Femur (tissue), 1 donor: ENCODE measurements around the gene GRM7.

Experiments used
- DNase-seq: peaks from one replicate; pipeline ENCODE4 v3.0.0-alpha.2; 2017

GRM7 gene

GRCh38 chr3:7512048-7512447, 651.1 kb downstream of the GRM7 start:
- DNase-seq: no peak

DNA sequence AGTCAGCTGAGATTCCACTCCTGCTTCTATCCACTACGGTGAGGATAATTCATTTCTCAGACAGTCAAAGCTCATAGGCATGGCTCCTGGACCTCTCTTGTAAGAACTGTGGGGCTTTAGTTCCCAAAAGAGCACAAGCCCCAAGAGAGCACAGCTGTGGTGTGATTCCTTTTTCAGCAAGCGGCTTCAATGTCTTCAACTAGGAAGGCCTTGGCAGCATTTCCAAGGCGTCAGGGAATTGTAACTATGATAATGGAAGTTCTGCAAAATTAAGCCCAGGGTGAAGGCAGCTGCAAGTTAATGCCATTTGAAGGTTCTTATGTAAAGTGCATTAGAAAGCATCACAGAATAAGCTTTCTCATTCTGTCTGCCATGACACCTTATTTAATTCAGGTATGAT, 657.1 kb downstream of the GRM7 start:
- DNase-seq: peak; percentile 21

- peak; percentile 20 for DNase-seq
Observed at GRCh38 chr3:7518456-7518855, 657.5 kb downstream of the GRM7 start.

DNA sequence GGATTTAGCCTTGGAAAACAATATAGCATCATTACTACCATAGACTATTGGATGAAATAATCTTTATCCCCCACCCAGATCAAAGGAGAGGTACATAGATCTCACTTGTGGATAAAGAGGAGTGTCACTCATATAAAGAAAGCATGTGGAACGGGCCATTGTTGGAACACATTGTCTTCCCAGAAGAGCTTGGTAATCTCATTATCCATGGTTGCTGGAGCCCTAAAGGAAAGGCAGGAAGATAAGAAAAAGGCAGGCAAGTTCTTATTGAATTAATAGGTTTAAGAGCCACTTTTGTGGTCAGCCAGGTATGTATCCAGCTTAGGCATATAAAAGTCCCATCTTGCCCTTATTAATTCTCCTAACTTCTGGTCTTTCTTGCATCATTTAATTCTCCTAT, 659.1 kb downstream of the GRM7 start:
- DNase-seq: no peak

DNA sequence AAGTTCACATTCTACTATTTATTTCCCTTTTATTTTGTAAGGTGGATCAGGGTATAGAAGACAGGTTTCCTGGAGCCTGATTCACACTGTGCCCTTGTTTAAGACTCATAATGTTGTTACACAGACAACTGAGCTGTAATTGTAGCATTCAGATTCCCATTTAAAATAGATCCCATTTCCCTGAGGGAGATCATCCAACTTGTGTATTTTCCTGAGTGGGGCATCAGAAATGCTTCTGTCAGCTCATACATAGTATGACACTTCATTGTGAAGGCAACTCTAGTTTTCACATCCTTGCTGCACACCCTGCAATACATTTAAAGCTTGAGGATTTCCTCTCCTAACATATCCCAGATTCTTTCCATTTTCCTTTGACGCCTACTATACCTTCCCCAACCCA, 659.7 kb downstream of the GRM7 start:
- no peak for DNase-seq

DNA sequence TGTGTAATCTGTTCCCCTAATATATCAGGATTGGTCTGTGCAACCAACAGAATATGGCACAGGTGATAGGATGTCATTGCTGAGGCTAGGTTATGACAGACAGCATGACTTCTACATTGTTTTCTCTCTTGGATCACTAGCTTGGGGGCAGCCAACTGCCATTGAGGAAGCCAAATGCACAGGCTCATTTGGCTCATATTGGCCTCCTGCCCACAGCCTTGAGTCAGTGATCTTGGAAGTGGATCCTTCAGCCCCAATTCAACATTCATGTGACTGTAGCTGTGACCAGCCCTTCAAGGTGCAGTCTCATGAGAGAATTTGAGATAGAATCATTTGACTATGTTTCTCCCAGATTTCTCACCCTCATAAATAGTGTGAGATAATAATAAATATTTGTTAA, 675.6 kb downstream of the GRM7 start:
- DNase-seq: no peak

GRCh38 chr3:7536921-7537320, 676.0 kb downstream of the GRM7 start:
- no peak for DNase-seq

DNA sequence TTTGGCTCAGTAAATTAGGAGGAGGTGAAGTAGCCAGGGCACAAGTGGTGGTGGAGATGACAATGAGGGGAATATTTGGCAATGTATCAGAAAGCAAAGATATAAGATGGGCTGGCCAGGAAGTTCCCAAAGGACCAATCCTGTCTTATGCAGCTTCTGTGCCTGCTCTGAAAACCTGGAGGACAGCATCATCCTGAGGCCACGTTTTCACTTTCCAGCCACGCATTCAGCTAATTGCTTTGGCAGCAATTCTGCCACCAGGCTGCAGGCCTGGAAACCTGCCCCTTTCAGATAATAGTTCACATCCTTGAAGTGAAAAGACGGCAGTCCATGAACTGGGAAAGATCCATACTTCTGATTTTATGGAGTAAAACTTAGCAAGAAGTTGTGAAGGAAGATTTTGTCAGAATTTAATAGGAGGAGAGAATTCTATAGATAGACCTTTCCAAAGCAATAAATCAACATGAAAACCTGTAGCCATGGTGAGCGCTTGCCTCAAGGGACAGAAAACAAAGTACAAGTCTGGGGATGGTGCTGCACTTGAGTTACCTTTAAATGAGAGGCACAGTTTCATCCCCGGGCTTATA, 682.5 kb downstream of the GRM7 start:
- DNase-seq: peak; percentile 18

DNA sequence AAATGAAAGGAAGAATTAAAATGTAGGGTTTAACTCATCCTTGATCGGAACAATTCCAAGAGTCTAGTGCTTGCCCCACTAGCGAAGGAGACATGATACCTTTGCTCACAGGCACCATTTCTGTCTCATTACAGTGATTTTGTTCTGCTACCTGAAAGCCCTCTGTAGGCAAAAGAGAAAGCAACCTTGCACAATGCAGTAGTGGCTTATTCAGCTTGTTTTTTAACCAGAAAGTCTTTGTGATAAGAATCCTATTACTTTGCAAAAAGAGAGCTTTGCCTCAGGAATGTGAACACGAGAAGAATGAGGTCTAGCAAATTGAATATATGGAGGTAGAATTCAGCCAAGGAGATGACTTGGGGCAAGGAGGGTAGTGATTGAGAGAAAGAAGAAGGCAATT, 684.4 kb downstream of the GRM7 start:
- no peak for DNase-seq

DNA sequence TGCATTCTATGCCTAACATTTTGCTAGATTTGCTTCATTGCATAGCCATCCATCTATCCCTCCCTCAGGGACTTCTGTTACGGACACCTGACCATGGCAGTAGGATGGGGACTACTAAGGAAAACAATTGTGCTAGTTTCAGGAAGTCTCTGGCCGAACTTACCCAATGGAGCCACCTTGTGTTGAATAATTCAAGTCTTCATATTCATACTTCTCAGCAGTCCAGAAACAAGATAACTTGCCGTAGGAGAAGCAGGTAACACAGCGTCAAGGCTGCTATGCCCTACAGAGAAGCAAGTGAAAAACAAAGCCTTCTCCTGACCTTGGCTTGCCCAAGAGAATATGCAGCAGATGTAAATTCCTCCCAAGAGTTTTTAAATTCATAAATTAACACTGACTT, 685.3 kb downstream of the GRM7 start:
- DNase-seq: no peak

DNA sequence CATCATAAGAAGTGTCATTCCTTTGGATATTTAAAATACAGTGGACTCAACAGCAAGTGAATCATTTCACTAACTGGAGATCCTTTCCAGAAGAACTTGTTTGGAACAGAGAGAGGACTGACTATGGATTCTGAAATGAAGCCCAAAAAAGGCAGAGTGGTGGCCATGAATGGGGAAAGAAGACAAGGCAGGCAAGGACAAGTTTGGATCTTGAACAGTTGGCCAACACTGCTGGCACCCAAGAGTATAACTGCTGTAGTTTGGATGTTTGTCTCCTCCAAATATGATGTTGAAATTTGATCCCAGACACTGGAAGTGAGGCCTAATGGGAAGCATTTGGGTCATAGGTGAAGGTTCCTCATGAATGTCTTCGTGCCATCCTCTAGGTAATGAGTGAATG, 686.9 kb downstream of the GRM7 start:
- DNase-seq: no peak

- no peak for DNase-seq
Observed at GRCh38 chr3:7562892-7563291, 702.0 kb downstream of the GRM7 start.

DNA sequence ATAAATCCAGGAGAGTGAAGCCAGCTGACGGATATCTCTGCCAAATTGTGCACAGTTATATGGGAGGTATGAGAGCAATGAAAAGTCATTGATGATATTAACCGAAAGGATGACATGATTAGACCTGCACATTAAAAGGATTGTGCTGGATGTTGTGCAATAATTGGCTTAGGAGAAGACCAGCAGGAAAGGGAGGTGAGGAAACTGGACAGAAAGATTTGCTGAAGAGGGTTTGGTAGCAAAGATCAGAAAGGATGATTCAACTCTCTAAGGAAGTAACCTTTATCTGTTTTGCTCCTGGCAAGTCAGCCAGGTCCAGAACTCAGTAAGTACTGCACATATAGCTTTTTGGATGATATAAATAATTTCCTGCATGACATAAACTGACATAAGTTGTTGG, 704.7 kb downstream of the GRM7 start:
- DNase-seq: no peak

- DNase-seq: no peak
Observed at GRCh38 chr3:7567160-7567559, 706.2 kb downstream of the GRM7 start.

- DNase-seq: no peak
Observed at GRCh38 chr3:7568526-7569184, 707.7 kb downstream of the GRM7 start.

- no peak for DNase-seq
Observed at GRCh38 chr3:7573330-7573729, 712.4 kb downstream of the GRM7 start.

GRCh38 chr3:7574435-7574834, 713.5 kb downstream of the GRM7 start:
- DNase-seq: no peak

GRCh38 chr3:7576071-7576470, 715.2 kb downstream of the GRM7 start:
- DNase-seq: no peak

GRCh38 chr3:7576506-7576905, 715.6 kb downstream of the GRM7 start:
- DNase-seq: no peak

- DNase-seq: no peak
Observed at GRCh38 chr3:7577513-7577912, 716.6 kb downstream of the GRM7 start.

GRCh38 chr3:7581831-7582230, 720.9 kb downstream of the GRM7 start:
- no peak for DNase-seq

DNA sequence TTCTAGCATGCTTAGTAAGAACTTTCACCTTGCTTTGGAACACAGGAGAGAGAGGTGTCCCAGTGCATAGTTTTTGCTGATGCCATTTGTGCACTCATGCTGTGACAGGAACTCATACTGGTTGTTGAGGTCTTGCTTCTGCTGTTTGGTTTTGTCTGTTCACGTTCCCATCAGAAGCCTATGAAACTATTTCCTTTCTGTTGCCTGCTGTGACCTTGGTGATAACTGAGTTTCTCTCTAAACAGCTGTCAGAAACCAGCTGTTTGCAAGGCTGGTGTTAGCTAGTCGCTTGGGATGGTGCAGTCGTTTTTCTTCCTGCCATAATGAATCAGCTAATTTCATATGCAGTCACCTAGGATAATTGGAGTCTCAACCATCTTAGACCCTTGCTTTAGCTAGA, 724.1 kb downstream of the GRM7 start:
- DNase-seq: no peak

DNA sequence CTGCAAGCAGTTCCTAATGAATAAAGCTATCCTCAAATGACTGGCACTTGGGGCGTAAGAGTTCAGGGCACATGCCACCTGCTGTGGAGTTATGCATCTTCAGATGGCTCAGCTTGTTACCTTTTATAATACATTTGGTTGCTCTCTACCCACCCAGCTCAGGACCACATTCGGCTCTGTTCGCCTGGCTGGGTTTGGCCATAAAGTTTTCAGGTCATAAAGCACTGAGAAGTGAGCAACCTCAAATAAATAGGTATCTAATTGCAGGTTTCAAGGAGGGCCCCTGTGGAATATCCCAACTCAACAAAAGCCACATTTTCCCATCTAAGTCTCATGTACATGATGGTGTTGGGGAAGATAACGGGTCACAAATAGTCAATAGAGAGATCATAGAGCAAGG, 727.3 kb downstream of the GRM7 start:
- no peak for DNase-seq

- DNase-seq: no peak
Observed at GRCh38 chr3:7589526-7589925, 728.6 kb downstream of the GRM7 start.

DNA sequence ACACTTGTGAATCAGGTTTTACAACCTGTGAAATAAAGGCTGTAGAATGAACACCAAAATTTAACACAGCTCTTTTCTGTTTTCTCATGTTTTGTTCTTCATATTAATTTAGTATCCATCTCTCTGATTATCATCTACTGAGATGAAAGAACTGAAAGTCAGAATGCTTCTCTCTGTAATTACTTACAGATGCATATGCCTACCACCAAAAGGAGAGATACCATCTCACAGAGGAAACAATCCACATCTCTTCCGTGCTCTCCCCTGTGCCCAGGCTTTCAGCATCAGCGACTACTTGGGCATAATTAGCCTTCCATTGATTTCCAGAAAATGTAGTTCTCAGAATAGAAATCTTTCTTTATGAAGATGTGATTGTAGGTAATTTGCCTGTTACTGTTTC, 741.4 kb downstream of the GRM7 start:
- DNase-seq: no peak
